HCT116 (cell line): ENCODE data around the gene C9orf50. TPM values are rescaled to one million over a fixed set of nuclear protein-coding genes. Genes with fewer than 3 reads are reported as not detected.

Experiments used
- ATAC-seq: fragments of 200-7000 bp; cut with Tn5 transposase; 2 replicates; pipeline ENCODE4 v1.9.1; 2020; ENCODE audit warnings: mild to moderate bottlenecking, moderate library complexity
- BruUV-seq: library from RNA; stranded (reverse); fragments of 400-500 nt; replicated peaks from 2 replicates; lab custom pipeline; 2021; lab: Mats Ljungman, UMichigan
- CTCF ChIA-PET: fragments of 300-600 bp; sonication (Branson Sonifier 250); formaldehyde crosslinking; loops from one replicate; lab custom pipeline; 2021; ENCODE audit warnings: antibody characterized with exemption; lab: Charles Lee
- POLR2A ChIA-PET: fragments of 300-600, 350-600 bp; sonication (Branson Sonifier 250); formaldehyde crosslinking; loops from one replicate; lab custom pipeline; 2021; ENCODE audit warnings: antibody characterized with exemption; lab: Charles Lee
- RAD21 ChIA-PET, 2 experiments: fragments of 300-600 bp; sonication (Branson Sonifier 250); formaldehyde crosslinking; loops; one replicate each; lab custom pipeline; 2023; ENCODE audit warnings: low total read pairs in 2 of 2; ENCODE audit not compliant: uncharacterized antibody in 2 of 2, unreplicated experiment in 2 of 2, low non-redundant PET in 1 of 2; lab: Charles Lee
- DNase-seq: peaks from one replicate; pipeline ENCODE4 v3.0.0-alpha.2; 2010; ENCODE audit warnings: low read depth, low spot score
- H2AFZ ChIP-seq: fragments of 200-600 bp; shearing (Covaris generic), sonication (generic); 2 replicates; pipeline ENCODE4 v1.6.1; 2017; ENCODE audit warnings: low read depth, mixed run types, mixed read lengths, antibody characterized with exemption, low read length; ENCODE audit not compliant: poor library complexity, severe bottlenecking
- H3K27ac ChIP-seq: 2 replicates; pipeline ENCODE4 v1.5.1; 2012; ENCODE audit warnings: low read depth, low read length
- H3K27me3 ChIP-seq: fragments of 200-600 bp; sonication (generic); 2 replicates; pipeline ENCODE4 v1.6.1; 2016; ENCODE audit warnings: mixed run types, low read length, mixed read lengths; ENCODE audit not compliant: insufficient read depth
- H3K36me3 ChIP-seq, 2 experiments: fragments of 200-500 bp in 1 of 2; fragments of 200-600 bp in 1 of 2; sonication (Bioruptor generic) in 1 of 2; sonication (generic) in 1 of 2; 2 replicates each; pipeline versions ENCODE4 v1.5.1 to v1.6.1; 2014 to 2016; ENCODE audit warnings: low read length in 2 of 2, inconsistent platforms in 1 of 2, mixed read lengths in 1 of 2, mixed run types in 1 of 2; ENCODE audit not compliant: insufficient read depth in 2 of 2, control insufficient read depth in 1 of 2
- H3K4me1 ChIP-seq, 2 experiments: fragments of 200-600 bp in 1 of 2; sonication (generic) in 1 of 2; 2 replicates each; pipeline versions ENCODE4 v1.5.1 to v1.6.1; 2012 to 2017; ENCODE audit warnings: low read length in 2 of 2, inconsistent platforms in 1 of 2, mild to moderate bottlenecking in 1 of 2, mixed read lengths in 1 of 2, mixed run types in 1 of 2, moderate library complexity in 1 of 2; ENCODE audit not compliant: insufficient read depth in 2 of 2, control insufficient read depth in 1 of 2
- H3K4me2 ChIP-seq: fragments of 200-600 bp; sonication (generic); 2 replicates; pipeline ENCODE4 v1.6.1; 2017; ENCODE audit warnings: mixed run types, low read length, mixed read lengths
- H3K4me3 ChIP-seq, 2 experiments: fragments of 200-600 bp in 1 of 2; sonication (generic) in 1 of 2; replicated peaks in 1 of 2; 2 replicates each; pipeline ENCODE4 v1.5.1; 2011 to 2016; ENCODE audit warnings: low read length in 2 of 2, control low read depth in 1 of 2, low read depth in 1 of 2, mild to moderate bottlenecking in 1 of 2, mixed read lengths in 1 of 2, mixed run types in 1 of 2
- H3K79me2 ChIP-seq: fragments of 200-600 bp; sonication (generic); 2 replicates; pipeline ENCODE4 v1.6.1; 2017; ENCODE audit warnings: mild to moderate bottlenecking, mixed run types, low read length, moderate library complexity, mixed read lengths; ENCODE audit not compliant: insufficient read depth
- H3K9ac ChIP-seq: fragments of 200-600 bp; sonication (generic); 2 replicates; pipeline ENCODE4 v1.6.1; 2016; ENCODE audit warnings: low read length, mixed read lengths
- H3K9me2 ChIP-seq: fragments of 200-600 bp; sonication (generic), shearing (Covaris generic); 2 replicates; pipeline ENCODE4 v1.6.1; 2017; ENCODE audit warnings: mixed run types, mild to moderate bottlenecking, moderate library complexity; ENCODE audit not compliant: insufficient read depth
- H3K9me3 ChIP-seq, 2 experiments: fragments of 200-500 bp in 1 of 2; fragments of 200-600 bp in 1 of 2; sonication (Bioruptor generic) in 1 of 2; sonication (generic) in 1 of 2; 2 replicates each; pipeline ENCODE4 v1.6.1; 2014 to 2017; ENCODE audit warnings: low read length in 2 of 2, mixed read lengths in 2 of 2, inconsistent platforms in 1 of 2, low read depth in 1 of 2, mild to moderate bottlenecking in 1 of 2, mixed run types in 1 of 2, moderate library complexity in 1 of 2; ENCODE audit not compliant: control insufficient read depth in 1 of 2, insufficient read depth in 1 of 2
- H4K20me1 ChIP-seq: fragments of 200-600 bp; sonication (generic), shearing (Covaris generic); 2 replicates; pipeline ENCODE4 v1.6.1; 2017; ENCODE audit warnings: mixed run types, mild to moderate bottlenecking, moderate library complexity; ENCODE audit not compliant: insufficient read depth
- CBX3 ChIP-seq: IDR thresholded peaks from 2 replicates; pipeline ENCODE4 v1.6.1; 2012; ENCODE audit warnings: low read depth
- CEBPB ChIP-seq: IDR thresholded peaks from 2 replicates; pipeline ENCODE4 v1.6.1; 2012; ENCODE audit warnings: low read depth
- EGR1 ChIP-seq: IDR thresholded peaks from 2 replicates; pipeline ENCODE4 v1.6.1; 2012; ENCODE audit warnings: low read depth
- ELF1 ChIP-seq: IDR thresholded peaks from 2 replicates; pipeline ENCODE4 v1.6.1; 2012; ENCODE audit warnings: low read depth, borderline replicate concordance
- EZH2phosphoT487 ChIP-seq: fragments of 200-600 bp; IDR thresholded peaks from 2 replicates; pipeline ENCODE4 v1.6.1; 2018; ENCODE audit warnings: antibody characterized with exemption, borderline replicate concordance
- MAX ChIP-seq: IDR thresholded peaks from 2 replicates; pipeline ENCODE4 v1.6.1; 2012
- POLR2A ChIP-seq: IDR thresholded peaks from 2 replicates; pipeline ENCODE4 v1.7.0; 2011; ENCODE audit warnings: borderline replicate concordance; ENCODE audit not compliant: insufficient read depth, insufficient read length; ENCODE audit errors: extremely low read depth
- POLR2AphosphoS5 ChIP-seq: IDR thresholded peaks from 2 replicates; pipeline ENCODE4 v1.6.1; 2011; ENCODE audit warnings: mild to moderate bottlenecking, low read depth, low read length, moderate library complexity
- REST ChIP-seq: IDR thresholded peaks from 2 replicates; pipeline ENCODE4 v1.6.1; 2012; ENCODE audit warnings: low read depth
- SIN3A ChIP-seq: IDR thresholded peaks from 2 replicates; pipeline ENCODE4 v1.6.1; 2012; ENCODE audit warnings: low read depth
- SP1 ChIP-seq: IDR thresholded peaks from 2 replicates; pipeline ENCODE4 v1.6.1; 2012; ENCODE audit warnings: low read depth
- SRF ChIP-seq: IDR thresholded peaks from 2 replicates; pipeline ENCODE4 v1.6.1; 2012; ENCODE audit warnings: low read depth
- TCF7L2 ChIP-seq: IDR thresholded peaks from 2 replicates; pipeline ENCODE4 v1.7.0; 2011; ENCODE audit warnings: borderline replicate concordance, inconsistent platforms; ENCODE audit not compliant: insufficient read depth, insufficient read length; ENCODE audit errors: extremely low read depth
- YY1 ChIP-seq: IDR thresholded peaks from 2 replicates; pipeline ENCODE4 v1.6.1; 2011; ENCODE audit warnings: low read length, low read depth, moderate library complexity, mild to moderate bottlenecking; ENCODE audit not compliant: insufficient replicate concordance; ENCODE audit errors: extremely low read depth
- ZFX ChIP-seq: fragments of 450-650 bp; IDR thresholded peaks from 2 replicates; pipeline ENCODE4 v1.6.1; 2017
- ZNF274 ChIP-seq: fragments of 200-500 bp; sonication (Bioruptor generic); IDR thresholded peaks from 2 replicates; pipeline ENCODE4 v1.6.1; 2014; ENCODE audit warnings: mild to moderate bottlenecking, low read depth, low read length, inconsistent platforms
- intact Hi-C: fragments of 100-400 bp; cut with micrococcal nuclease; formaldehyde crosslinking; loops from 2 replicates; pipeline ENCODE4 v1.10.0; 2022
- total RNA-seq: library from RNA; stranded (reverse); gene quantifications from one replicate; pipeline ENCODE4 v1.2.1, GENCODE V29; 2021; ENCODE audit not compliant: unreplicated experiment
- TF ChIP-seq, protein P1 (sequence below): IDR thresholded peaks from 2 replicates; pipeline ENCODE4 v1.6.1; 2011; ENCODE audit warnings: mild to moderate bottlenecking, low read length, moderate library complexity; ENCODE audit not compliant: insufficient replicate concordance; ENCODE audit errors: extremely low read depth

Gene C9orf50
- total RNA-seq, 1 experiment from 2014 or later = not detected

- H3K4me2 ChIP-seq = no peak overlapping the region
- ChIA-PET CTCF (no interaction called here), RAD21 (no interaction called here), POLR2A (no interaction called here)
- no peak overlapping the region for H2AFZ ChIP-seq
- no peak overlapping the region for H3K27ac ChIP-seq
- H3K9me2 ChIP-seq = no peaks in the 10 kb centered on the region
- H3K9ac ChIP-seq = no peak overlapping the region
- no peaks in the 10 kb centered on the region for H3K36me3 ChIP-seq
- H3K4me1 ChIP-seq = no peaks in the 10 kb centered on the region
- no peak overlapping the region for H3K4me3 ChIP-seq
- DNase-seq = no peak
- TF ChIP-seq SIN3A (no peak), MAX (no peak), EZH2phosphoT487 (no peak), YY1 (no peak), CBX3 (no peak), ZNF274 (no peak), POLR2AphosphoS5 (no peak), EGR1 (no peak), CEBPB (no peak), SP1 (no peak), REST (no peak), SRF (no peak), ELF1 (no peak), ZFX (no peak), TCF7L2 (no peak), POLR2A (no peak)
- TF ChIP-seq, protein P1, sequence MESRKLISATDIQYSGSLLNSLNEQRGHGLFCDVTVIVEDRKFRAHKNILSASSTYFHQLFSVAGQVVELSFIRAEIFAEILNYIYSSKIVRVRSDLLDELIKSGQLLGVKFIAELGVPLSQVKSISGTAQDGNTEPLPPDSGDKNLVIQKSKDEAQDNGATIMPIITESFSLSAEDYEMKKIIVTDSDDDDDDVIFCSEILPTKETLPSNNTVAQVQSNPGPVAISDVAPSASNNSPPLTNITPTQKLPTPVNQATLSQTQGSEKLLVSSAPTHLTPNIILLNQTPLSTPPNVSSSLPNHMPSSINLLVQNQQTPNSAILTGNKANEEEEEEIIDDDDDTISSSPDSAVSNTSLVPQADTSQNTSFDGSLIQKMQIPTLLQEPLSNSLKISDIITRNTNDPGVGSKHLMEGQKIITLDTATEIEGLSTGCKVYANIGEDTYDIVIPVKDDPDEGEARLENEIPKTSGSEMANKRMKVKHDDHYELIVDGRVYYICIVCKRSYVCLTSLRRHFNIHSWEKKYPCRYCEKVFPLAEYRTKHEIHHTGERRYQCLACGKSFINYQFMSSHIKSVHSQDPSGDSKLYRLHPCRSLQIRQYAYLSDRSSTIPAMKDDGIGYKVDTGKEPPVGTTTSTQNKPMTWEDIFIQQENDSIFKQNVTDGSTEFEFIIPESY = no peak
- no peaks in the 10 kb centered on the region for H4K20me1 ChIP-seq
- no TSS peak for BruUV-seq
- ATAC-seq = no peak
- intact Hi-C loops = no loop called here
- H3K9me3 ChIP-seq = no peaks in the 10 kb centered on the region
- no peaks in the 10 kb centered on the region for H3K79me2 ChIP-seq
- H3K27me3 ChIP-seq = no peaks in the 10 kb centered on the region
Measured at GRCh38 chr9:129649726-129650679, 29.1 kb upstream of the C9orf50 start.
